HEK293T (cell line): ENCODE measurements around the gene ZNF556.

ENCODE experiments used
- ARNT ChIP-seq: fragments of 450-650 bp; IDR thresholded peaks from 2 replicates; pipeline ENCODE4 v1.6.1; 2017; ENCODE audit warnings: mild to moderate bottlenecking
- FOXM1 ChIP-seq: fragments of 450-650 bp; IDR thresholded peaks from 2 replicates; pipeline ENCODE4 v1.6.1; 2017; ENCODE audit warnings: mild to moderate bottlenecking, borderline replicate concordance
- HDGF ChIP-seq: fragments of 450-650 bp; IDR thresholded peaks from 2 replicates; pipeline ENCODE4 v1.6.1; 2017; ENCODE audit warnings: antibody characterized with exemption, borderline replicate concordance
- LEF1 ChIP-seq: fragments of 450-650 bp; IDR thresholded peaks from 2 replicates; pipeline ENCODE4 v1.6.1; 2017; ENCODE audit warnings: mild to moderate bottlenecking, borderline replicate concordance
- NFRKB ChIP-seq: fragments of 450-650 bp; IDR thresholded peaks from 2 replicates; pipeline ENCODE4 v1.6.1; 2016; ENCODE audit warnings: mild to moderate bottlenecking, moderate library complexity
- SP1 ChIP-seq: fragments of 450-650 bp; IDR thresholded peaks from 2 replicates; pipeline ENCODE4 v1.6.1; 2017

- TF ChIP-seq ARNT (no peak), HDGF (no peak), NFRKB (no peak), SP1 (no peak), LEF1 (no peak), FOXM1 (no peak)
Measured at GRCh38 chr19:2853015-2853606, 14.0 kb upstream of the ZNF556 start.
